NT2/D1 (cell line): ENCODE measurements around the gene EPS8L3.

Source experiments
- YY1 ChIP-seq: IDR thresholded peaks from 2 replicates; pipeline ENCODE4 v1.6.1; 2011; ENCODE audit not compliant: insufficient read length, insufficient read depth
- ZNF274 ChIP-seq: IDR thresholded peaks from 2 replicates; pipeline ENCODE4 v1.6.1; 2011; ENCODE audit warnings: mild to moderate bottlenecking, low read depth, low read length

DNA sequence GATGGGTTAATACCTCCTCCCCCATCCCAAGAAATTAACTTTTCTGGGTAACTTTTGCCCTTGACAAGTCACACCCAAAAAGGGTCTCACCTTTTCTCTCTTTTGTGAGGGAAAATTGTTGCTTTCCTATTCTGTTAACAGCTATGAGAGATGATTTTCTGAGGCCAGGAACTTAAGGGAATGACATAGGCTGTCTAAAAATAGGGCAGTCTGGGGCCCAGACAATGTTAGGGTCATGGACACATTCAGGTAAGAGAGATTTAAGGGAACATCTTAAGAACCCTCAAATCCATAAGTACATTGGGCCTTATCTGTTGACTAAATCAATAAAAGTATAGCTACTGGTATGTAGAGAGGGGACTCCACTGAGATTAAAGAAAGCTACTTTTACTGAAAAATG is 14.5 kb downstream of the EPS8L3 start:
- TF ChIP-seq YY1: no peak
- TF ChIP-seq ZNF274: no peak
